Measurements from ENCODE around the gene EHMT1. TPM values are rescaled to one million over a fixed set of nuclear protein-coding genes. Genes with fewer than 3 reads are reported as not detected.
A peak's percentile ranks its signal among the peaks of the same experiment; 100 is the strongest.

Gene EHMT1
- total and polyA plus RNA-seq, 2 of the 13 experiments (the other 11 are each of a cell fraction or from before 2014, with no cell fraction given) = 23.0 to 27.1 TPM

GRCh38 chr9:137670391-137671195 is 51.8 kb downstream of the EHMT1 start (continued):
- TF ChIP-seq POGK (CRISPR knock-in tag; conservative IDR thresholded peaks at IDR 0.05) (0 out of 2 replicates have a peak, but pooled peaks have one; percentile 57), ZNF776 (CRISPR knock-in tag; IDR thresholded peaks at IDR 0.05) (no peak), ZNF317 (CRISPR knock-in tag; IDR thresholded peaks at IDR 0.05) (0 out of 2 replicates have a peak, but pooled peaks have one; percentile 32), ZNF256 (CRISPR knock-in tag; conservative IDR thresholded peaks at IDR 0.05) (0 out of 2 replicates have a peak, but pooled peaks have one; percentile 54), HNF4A (CRISPR knock-in tag; IDR thresholded peaks at IDR 0.05) (peak; percentile 89), ZNF382 (CRISPR knock-in tag; IDR thresholded peaks at IDR 0.05; ENCODE audit: borderline replicate concordance) (no peak), RARG (CRISPR knock-in tag; IDR thresholded peaks at IDR 0.05; ENCODE audit: low read depth) (no peak), CHD2 (IDR thresholded peaks at IDR 0.05; ENCODE audit: low read depth, low read length) (no peak), ISX (CRISPR knock-in tag; conservative IDR thresholded peaks at IDR 0.05) (no peak), AKNA (CRISPR knock-in tag; IDR thresholded peaks at IDR 0.05; ENCODE audit: borderline replicate concordance) (0 out of 2 replicates have a peak, but pooled peaks have one; percentile 38), ZNF431 (CRISPR knock-in tag; IDR thresholded peaks at IDR 0.05; ENCODE audit: borderline replicate concordance, low read depth) (no peak), E2F1 (CRISPR knock-in tag; IDR thresholded peaks at IDR 0.05) (peak; percentile 50), POLR2A (IDR thresholded peaks at IDR 0.05; ENCODE audit: insufficient read depth in 1 of 2, low read depth in 2 of 2, low read length in 2 of 2) (peak; percentile 52 to 63; a peak in 2 of 4 replicates), KDM2A (CRISPR knock-in tag; IDR thresholded peaks at IDR 0.05; ENCODE audit: borderline replicate concordance, low read depth) (peak; percentile 34; the same call in 1 of the 2 replicates), CENPT (CRISPR knock-in tag; IDR thresholded peaks at IDR 0.05; ENCODE audit: low read depth) (no peak), PRDM15 (CRISPR knock-in tag; IDR thresholded peaks at IDR 0.05) (no peak)

All from HepG2 (cell line).